NCI-H1694 treated with DMSO at 0.1 percent for 48 hours (cell line): ENCODE measurements around the gene MED29.

ENCODE experiments used
- DNase-seq: peaks from one replicate; lab custom pipeline; 2025; lab: John Stamatoyannopoulos, UW

MED29 gene

GRCh38 chr19:39398297-39398864 lies 7.2 kb downstream of the MED29 start:
- DNase-seq, result no peak

- DNase-seq, result no peak
Measured at GRCh38 chr19:39399668-39400050, 8.5 kb downstream of the MED29 start.

- no peak for DNase-seq
Measured at GRCh38 chr19:39400061-39400460, 8.9 kb downstream of the MED29 start.

GRCh38 chr19:39401070-39401548 lies 9.9 kb downstream of the MED29 start:
- DNase-seq, result no peak

GRCh38 chr19:39401549-39402345 lies 10.6 kb downstream of the MED29 start:
- no peak for DNase-seq

- DNase-seq, result peak; percentile 39
Measured at GRCh38 chr19:39402346-39403300, 11.4 kb downstream of the MED29 start.

- no peak for DNase-seq
Measured at GRCh38 chr19:39403331-39404312, 12.4 kb downstream of the MED29 start.

GRCh38 chr19:39405261-39405957 lies 14.2 kb downstream of the MED29 start:
- DNase-seq, result no peak

GRCh38 chr19:39405958-39406655 lies 14.9 kb downstream of the MED29 start:
- peak; percentile 38 for DNase-seq

- DNase-seq, result peak; percentile 48
Measured at GRCh38 chr19:39406656-39407409, 15.7 kb downstream of the MED29 start, which contains the start of gene ZFP36. Gene ZFP36, plus strand, starts transcription at chr19:39406847. Its CDS starts 58 bp downstream, at chr19:39406905.

- DNase-seq, result no peak
Measured at GRCh38 chr19:39407410-39407659, 16.2 kb downstream of the MED29 start.

GRCh38 chr19:39407660-39408391 lies 16.6 kb downstream of the MED29 start:
- no peak for DNase-seq

GRCh38 chr19:39408392-39409207 lies 17.4 kb downstream of the MED29 start:
- no peak for DNase-seq

GRCh38 chr19:39409208-39410016 lies 18.2 kb downstream of the MED29 start:
- DNase-seq, result peak; percentile 10

- DNase-seq, result no peak
Measured at GRCh38 chr19:39410017-39410830, 19.0 kb downstream of the MED29 start.

GRCh38 chr19:39410831-39411080 lies 19.6 kb downstream of the MED29 start:
- no peak for DNase-seq
